Stimulated activated CD8-positive, alpha-beta memory T cell treated with anti-CD3 and anti-CD28 coated beads, Interleukin-12 subunit alpha, Interleukin-12 subunit beta, amount 100 ng/mL, for 24 hours (primary cell): ENCODE data around the gene TACC2.
"Not testable (repeated sequence)": the region's sequence is repeated elsewhere in the genome, so short reads cannot be mapped to it uniquely, and the experiment has no call there.

ENCODE experiments used
- DNase-seq: peaks from one replicate; pipeline ENCODE4 v3.0.0-alpha.2; 2020; ENCODE audit errors: extremely low read depth

TACC2 gene

GRCh38 chr10:122056431-122057094 is 67.6 kb downstream of the TACC2 start:
- DNase-seq = no peak

- no peak for DNase-seq
These were observed 69.0 kb downstream of the TACC2 start for GRCh38 chr10:122057841-122058413.

DNA sequence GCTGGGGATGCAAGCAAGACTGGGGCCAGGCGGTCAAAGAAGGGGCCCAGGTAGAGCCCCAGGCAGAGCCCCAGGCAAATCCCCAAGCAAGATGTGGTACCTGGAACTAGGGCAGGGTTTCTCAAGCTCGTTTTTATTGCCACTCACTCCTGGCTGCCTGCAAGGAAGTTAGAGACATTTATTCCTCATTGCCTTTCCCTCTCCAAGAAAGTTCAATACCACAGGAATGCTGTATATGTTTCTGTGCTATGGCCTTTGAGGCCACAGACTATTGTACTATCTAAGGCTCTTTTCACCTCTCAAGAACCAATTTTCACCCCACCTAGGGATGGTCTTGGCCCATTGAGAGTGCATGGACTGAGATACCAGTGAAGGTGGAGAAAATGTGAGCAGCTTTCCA is 71.3 kb downstream of the TACC2 start:
- no peak for DNase-seq

- no peak for DNase-seq
These were observed 74.1 kb downstream of the TACC2 start for GRCh38 chr10:122062831-122063674.

DNA sequence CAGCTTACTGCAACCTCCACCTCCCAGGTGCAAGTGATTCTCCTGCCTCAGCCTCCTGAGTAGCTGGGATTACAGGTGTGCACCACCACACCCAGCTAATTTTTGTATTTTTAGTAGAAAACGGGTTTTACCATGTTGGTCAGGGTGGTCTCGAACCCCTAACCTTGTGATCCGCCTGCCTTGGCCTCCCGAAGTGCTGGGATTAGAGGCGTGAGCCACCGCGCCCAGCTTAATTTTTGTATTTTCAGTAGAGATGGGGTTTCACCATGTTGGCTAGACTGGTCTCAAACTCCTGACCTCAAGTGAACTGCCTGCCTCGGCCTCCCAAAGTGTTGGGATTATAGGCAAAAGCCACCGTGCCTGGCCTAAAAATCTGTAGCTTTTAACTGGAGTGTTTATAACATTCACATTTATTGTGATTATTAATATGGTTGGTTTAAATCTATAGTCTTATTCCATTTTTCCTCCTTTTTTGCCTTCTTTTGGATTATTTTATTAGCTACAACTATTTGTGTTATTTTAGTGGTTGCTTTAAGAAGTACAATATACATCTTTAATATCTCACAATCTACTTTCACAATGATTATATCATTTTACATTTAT is 77.5 kb downstream of the TACC2 start:
- not testable (repeated sequence) for DNase-seq

- no peak for DNase-seq
These were observed 79.9 kb downstream of the TACC2 start for GRCh38 chr10:122068844-122069243.

GRCh38 chr10:122072491-122072890 is 83.5 kb downstream of the TACC2 start:
- DNase-seq = no peak

DNA sequence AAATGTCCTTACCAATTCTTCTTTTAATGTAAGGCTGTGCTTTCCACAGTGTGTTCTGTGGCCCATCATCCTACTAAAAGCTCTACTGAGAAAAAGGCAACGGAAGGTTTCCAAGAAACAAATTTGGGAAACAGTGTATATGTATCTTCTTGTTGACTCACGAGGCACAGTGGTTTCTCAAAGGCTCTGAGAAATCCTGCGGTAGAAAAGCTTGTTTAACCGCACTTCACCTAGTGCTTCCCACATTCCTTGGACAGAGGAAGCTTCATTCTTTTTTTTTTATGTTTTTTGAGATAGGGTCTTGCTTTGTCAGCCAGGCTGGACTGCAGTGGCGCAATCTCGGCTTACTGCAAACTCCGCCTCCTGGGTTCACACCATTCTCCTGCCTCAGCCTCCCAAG is 84.5 kb downstream of the TACC2 start:
- DNase-seq = no peak

GRCh38 chr10:122075171-122075570 is 86.2 kb downstream of the TACC2 start:
- no peak for DNase-seq

- DNase-seq = not testable (repeated sequence)
These were observed 86.9 kb downstream of the TACC2 start for GRCh38 chr10:122075876-122076275.

DNA sequence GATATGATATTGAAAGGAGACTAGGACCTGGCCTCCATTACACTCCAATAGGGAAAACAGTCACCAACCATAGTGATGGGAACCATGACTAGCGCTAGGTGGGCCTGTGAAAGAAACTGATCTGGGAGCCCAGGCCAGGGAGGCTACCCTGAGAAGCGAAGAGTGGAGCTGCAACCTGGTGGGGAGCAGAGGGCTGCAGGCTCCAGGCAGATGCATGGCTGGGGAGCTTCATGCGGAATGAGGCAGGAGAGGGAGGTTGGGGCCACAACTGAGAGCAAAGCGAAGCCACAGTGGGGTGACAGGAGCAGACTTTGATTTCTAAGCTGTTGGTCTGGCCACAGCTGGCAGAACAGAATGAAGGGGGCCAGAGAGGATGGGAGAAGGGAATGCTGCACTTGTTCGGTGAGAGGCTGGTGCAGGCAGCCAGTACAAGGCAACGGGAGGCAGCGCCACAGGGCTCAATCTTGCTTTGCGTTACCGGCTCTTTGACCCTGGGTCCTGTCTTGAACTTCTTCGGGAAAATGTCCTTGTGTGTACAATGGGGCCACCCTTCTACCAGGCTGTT is 88.4 kb downstream of the TACC2 start:
- no peak for DNase-seq

DNA sequence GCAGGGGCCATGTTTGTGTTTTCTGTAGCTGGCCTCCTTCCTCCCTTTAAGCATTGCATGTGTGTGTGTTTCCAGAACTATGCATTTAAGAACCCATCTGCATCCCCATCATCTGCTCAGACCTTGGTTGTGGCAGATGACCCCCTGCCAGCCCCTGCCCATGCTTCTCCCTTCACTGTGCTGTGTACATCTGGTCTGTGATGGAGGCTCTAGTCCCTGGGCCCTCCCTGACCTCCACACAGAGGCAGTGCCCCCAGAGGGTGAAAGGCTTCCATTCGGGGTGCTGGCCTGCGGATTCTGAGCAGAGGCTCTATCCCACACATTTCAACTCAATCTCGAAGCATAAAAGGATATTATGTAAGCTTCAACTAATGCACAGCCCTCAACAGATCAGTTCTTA is 89.4 kb downstream of the TACC2 start:
- no peak for DNase-seq

- no peak for DNase-seq
These were observed 90.2 kb downstream of the TACC2 start for GRCh38 chr10:122078965-122079795.

DNA sequence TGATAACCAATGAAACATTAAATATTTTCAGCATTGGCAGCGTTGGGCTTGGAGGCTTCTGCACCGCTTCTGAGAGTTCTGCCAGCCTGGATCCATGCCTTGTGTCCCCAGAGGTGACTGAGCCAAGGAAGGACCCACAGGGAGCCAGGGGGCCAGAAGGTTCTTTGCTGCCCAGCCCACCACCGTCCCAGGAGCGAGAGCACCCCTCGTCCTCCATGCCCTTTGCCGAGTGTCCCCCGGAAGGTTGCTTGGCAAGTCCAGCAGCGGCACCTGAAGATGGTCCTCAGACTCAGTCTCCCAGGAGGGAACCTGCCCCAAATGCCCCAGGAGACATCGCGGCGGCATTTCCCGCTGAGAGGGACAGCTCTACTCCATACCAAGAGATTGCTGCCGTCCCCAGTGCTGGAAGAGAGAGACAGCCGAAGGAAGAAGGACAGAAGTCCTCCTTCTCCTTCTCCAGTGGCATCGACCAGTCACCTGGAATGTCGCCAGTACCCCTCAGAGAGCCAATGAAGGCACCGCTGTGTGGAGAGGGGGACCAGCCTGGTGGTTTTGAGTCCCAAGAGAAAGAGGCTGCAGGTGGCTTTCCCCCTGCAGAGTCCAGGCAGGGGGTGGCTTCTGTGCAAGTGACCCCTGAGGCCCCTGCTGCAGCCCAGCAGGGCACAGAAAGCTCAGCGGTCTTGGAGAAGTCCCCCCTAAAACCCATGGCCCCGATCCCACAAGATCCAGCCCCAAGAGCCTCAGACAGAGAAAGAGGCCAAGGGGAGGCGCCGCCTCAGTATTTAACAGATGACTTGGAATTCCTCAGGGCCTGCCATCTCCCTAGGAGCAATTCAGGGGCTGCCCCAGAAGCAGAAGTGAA is 93.9 kb downstream of the TACC2 start:
- DNase-seq = no peak

DNA sequence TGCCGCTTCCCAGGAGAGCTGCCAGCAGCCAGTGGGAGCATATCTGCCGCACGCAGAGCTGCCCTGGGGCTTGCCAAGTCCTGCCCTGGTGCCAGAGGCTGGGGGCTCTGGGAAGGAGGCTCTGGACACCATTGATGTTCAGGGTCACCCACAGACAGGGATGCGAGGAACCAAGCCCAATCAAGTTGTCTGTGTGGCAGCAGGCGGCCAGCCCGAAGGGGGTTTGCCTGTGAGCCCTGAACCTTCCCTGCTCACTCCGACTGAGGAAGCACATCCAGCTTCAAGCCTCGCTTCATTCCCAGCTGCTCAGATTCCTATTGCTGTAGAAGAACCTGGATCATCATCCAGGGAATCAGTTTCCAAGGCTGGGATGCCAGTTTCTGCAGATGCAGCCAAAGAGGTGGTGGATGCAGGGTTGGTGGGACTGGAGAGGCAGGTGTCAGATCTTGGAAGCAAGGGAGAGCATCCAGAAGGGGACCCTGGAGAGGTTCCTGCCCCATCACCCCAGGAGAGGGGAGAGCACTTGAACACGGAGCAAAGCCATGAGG is 94.6 kb downstream of the TACC2 start:
- DNase-seq = no peak

DNA sequence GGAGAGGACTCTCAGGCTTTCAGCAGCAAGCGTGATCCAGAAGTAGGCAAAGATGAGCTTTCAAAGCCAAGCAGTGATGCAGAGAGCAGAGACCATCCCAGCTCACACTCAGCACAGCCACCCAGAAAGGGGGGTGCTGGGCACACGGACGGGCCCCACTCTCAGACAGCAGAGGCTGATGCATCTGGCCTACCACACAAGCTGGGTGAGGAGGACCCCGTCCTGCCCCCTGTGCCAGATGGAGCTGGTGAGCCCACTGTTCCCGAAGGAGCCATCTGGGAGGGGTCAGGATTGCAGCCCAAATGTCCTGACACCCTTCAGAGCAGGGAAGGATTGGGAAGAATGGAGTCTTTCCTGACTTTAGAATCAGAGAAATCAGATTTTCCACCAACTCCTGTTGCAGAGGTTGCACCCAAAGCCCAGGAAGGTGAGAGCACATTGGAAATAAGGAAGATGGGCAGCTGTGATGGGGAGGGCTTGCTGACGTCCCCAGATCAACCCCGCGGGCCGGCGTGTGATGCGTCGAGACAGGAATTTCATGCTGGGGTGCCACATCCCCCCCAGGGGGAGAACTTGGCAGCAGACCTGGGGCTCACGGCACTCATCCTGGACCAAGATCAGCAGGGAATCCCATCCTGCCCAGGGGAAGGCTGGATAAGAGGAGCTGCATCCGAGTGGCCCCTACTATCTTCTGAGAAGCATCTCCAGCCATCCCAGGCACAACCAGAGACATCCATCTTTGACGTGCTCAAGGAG is 95.5 kb downstream of the TACC2 start:
- no peak for DNase-seq

GRCh38 chr10:122085423-122085911 is 96.5 kb downstream of the TACC2 start:
- DNase-seq = no peak

GRCh38 chr10:122086416-122087240 is 97.7 kb downstream of the TACC2 start:
- no peak for DNase-seq
